GM19193 (cell line): ENCODE measurements around the gene NFKBIL1.

ENCODE experiments used
- POLR2A ChIP-seq: IDR thresholded peaks from 4 replicates; pipeline ENCODE4 v1.6.1; 2011; ENCODE audit not compliant: insufficient read depth, insufficient read length; ENCODE audit errors: extremely low read depth

The NFKBIL1 gene

GRCh38 chr6:31581434-31582229, 34.2 kb downstream of the NFKBIL1 start:
- TF ChIP-seq POLR2A, result no peak

- peak; percentile 60 for TF ChIP-seq POLR2A
Measured at GRCh38 chr6:31582230-31582643, 34.8 kb downstream of the NFKBIL1 start, which contains the start of gene LTB. Gene LTB (minus strand): TSS chr6:31582424. CDS start chr6:31582417, 7 bp downstream.

GRCh38 chr6:31585491-31585890, 38.1 kb downstream of the NFKBIL1 start:
- TF ChIP-seq POLR2A, result no peak

GRCh38 chr6:31586008-31586407, 38.6 kb downstream of the NFKBIL1 start, which contains the start of gene LST1:
Gene LST1 (plus strand): TSS chr6:31586277. CDS start chr6:31587300, 1,023 bp downstream.
- no peak for TF ChIP-seq POLR2A

GRCh38 chr6:31586599-31587281, 39.3 kb downstream of the NFKBIL1 start:
- TF ChIP-seq POLR2A, result no peak

GRCh38 chr6:31587791-31588777, 40.7 kb downstream of the NFKBIL1 start:
- TF ChIP-seq POLR2A, result no peak

- TF ChIP-seq POLR2A, result no peak
Measured at GRCh38 chr6:31588871-31589650, 41.7 kb downstream of the NFKBIL1 start.

- no peak for TF ChIP-seq POLR2A
Measured at GRCh38 chr6:31592396-31592771, 45.0 kb downstream of the NFKBIL1 start.

- TF ChIP-seq POLR2A, result no peak
Measured at GRCh38 chr6:31597006-31597405, 49.6 kb downstream of the NFKBIL1 start.

GRCh38 chr6:31607317-31607716, 59.9 kb downstream of the NFKBIL1 start:
- no peak for TF ChIP-seq POLR2A
